GM19238 (cell line): Measurements from ENCODE around the gene TLX2.
"Not testable (repeated sequence)": the region's sequence is repeated elsewhere in the genome, so short reads cannot be mapped to it uniquely, and the experiment has no call there.

Experiments used
- DNase-seq: peaks from one replicate; pipeline ENCODE4 v3.0.0; 2011; ENCODE audit warnings: low spot score; ENCODE audit not compliant: insufficient read length

TLX2 gene

GRCh38 chr2:74553892-74554819 is 39.9 kb downstream of the TLX2 start, which contains the start of the genes DOK1 and LOXL3:
DOK1 (plus strand) TSS chr2:74554720; CDS start chr2:74554755, 35 bp downstream.
LOXL3 (minus strand) TSS chr2:74553942; CDS start chr2:74552634, 1,308 bp downstream.
- peak; percentile 87 for DNase-seq

GRCh38 chr2:74554820-74555531 is 40.7 kb downstream of the TLX2 start:
- DNase-seq, result no peak

GRCh38 chr2:74555610-74556103 is 41.4 kb downstream of the TLX2 start:
- DNase-seq, result no peak

- no peak for DNase-seq
Measured at GRCh38 chr2:74556159-74556558, 41.9 kb downstream of the TLX2 start.

GRCh38 chr2:74556831-74557370 is 42.7 kb downstream of the TLX2 start:
- no peak for DNase-seq

- DNase-seq, result no peak
Measured at GRCh38 chr2:74558284-74559230, 44.3 kb downstream of the TLX2 start.

- no peak for DNase-seq
Measured at GRCh38 chr2:74559912-74560311, 45.7 kb downstream of the TLX2 start.

- no peak for DNase-seq
Measured at GRCh38 chr2:74560591-74560990, 46.3 kb downstream of the TLX2 start.

- not testable (repeated sequence) for DNase-seq
Measured at GRCh38 chr2:74561022-74561421, 46.8 kb downstream of the TLX2 start.

GRCh38 chr2:74562126-74562775 is 48.0 kb downstream of the TLX2 start:
- DNase-seq, result no peak

- DNase-seq, result no peak
Measured at GRCh38 chr2:74564222-74564621, 50.0 kb downstream of the TLX2 start.

GRCh38 chr2:74566076-74566753 is 52.0 kb downstream of the TLX2 start:
- no peak for DNase-seq

GRCh38 chr2:74566754-74567085 is 52.5 kb downstream of the TLX2 start:
- no peak for DNase-seq
